M059J (cell line): ENCODE measurements around the gene EPHA2. TPM values are rescaled to one million over a fixed set of nuclear protein-coding genes. Genes with fewer than 3 reads are reported as not detected.
A peak's percentile ranks its signal among the peaks of the same experiment; 100 is the strongest.

Experiments
- DNase-seq: peaks from one replicate; pipeline ENCODE4 v3.0.0-alpha.2; 2012; ENCODE audit warnings: low read depth
- total RNA-seq: library from RNA; depleted of rRNA; stranded (reverse); fragments of >200 nt; shearing (Covaris generic); gene quantifications from 2 replicates; pipeline ENCODE4 v1.2.3, GENCODE V29; 2014

Gene EPHA2
- total RNA-seq, 1 experiment from 2014 or later: 212 TPM

GRCh38 chr1:16183765-16184556, 28.1 kb upstream of the EPHA2 start:
- peak; percentile 43 for DNase-seq

DNA sequence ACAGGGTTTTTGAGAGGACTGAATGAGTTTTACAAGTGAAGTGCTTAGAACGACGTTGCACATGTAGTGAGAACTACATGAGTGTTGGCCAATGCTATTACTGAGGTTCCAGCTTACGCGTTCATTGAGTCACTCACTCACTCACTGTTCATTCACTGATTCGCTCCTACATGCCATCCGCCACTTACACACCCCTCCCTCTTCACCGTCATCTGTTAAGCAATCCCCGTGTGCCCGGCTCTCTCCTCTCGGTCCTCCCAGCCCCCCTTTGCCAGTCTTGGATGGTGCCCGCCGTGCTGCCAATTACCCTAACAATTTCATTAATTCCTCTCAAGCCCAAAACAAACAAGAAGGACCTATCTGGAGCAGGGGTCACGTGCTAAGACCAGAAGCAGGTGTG, 27.3 kb upstream of the EPHA2 start:
- DNase-seq: peak; percentile 58

- peak; percentile 96 for DNase-seq
These were observed 26.2 kb upstream of the EPHA2 start for GRCh38 chr1:16181887-16182719.

DNA sequence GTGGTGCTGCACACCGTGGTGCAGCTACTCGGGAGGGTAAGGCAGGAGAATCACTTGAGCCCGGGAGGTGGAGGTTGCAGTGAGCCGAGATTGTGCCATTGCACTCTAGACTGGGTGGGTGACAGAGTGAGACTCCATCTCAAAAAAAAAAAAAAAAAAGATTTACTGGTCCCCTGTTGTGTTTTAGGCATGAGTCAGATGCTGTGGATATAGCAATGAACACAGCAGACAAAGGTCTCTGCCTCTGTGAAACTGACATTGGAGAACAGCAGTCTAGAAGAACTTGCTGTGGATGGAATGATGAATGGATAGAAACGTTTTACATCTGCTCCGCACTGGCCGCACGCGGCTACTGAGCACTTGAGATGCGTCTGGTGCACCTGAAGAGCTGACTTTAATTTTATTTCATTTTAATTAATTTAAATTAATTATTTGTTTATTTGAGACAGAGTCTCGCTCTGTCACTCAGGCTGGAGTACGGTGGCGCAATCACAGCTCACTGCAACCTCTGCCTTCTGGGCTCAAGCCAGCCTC, 24.5 kb upstream of the EPHA2 start:
- DNase-seq: peak; percentile 79

DNA sequence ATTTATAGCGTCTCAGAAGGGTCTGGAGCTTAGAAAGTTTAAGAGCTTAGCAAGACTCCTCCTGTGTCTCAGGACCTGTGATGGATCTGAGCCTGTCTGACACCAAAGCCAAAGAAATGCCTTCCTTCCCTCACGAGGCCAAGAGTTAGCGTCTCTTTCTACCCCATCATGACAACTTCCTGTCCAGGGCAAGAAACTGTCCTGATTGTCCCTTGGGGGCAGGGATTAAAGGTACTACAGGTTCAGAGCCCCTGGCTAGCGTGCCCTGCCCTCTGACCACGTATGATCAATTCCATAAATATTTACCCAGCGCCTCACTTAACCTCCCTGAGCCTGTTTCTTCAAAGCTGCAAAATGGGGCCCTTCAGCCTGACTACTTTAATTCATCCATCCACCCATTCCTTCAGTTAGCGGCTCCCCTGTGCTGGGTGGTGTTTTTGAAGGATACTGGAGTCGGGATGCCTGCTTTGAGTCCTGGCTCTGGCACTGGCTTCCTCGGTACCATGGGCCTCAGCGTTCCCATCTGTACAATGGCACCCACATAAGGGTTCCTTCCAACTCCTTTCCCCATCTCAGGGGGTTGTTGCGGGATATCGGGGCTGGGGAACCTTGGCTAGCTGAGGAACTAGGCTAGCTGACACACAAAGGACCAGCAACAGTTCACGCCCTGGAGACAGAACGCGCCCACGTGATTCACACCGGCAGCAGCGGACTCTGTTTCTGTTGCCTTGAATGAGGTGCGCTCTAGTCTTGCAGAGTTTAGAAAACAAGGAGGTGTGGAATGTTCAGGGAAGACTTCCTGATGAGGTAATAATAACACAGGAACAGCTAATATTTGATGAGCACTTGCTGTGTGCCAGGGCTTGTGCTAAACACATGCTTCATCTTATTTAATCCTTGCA, 23.0 kb upstream of the EPHA2 start:
- peak; percentile 85 for DNase-seq

GRCh38 chr1:16177306-16177705, 21.4 kb upstream of the EPHA2 start:
- DNase-seq: no peak

DNA sequence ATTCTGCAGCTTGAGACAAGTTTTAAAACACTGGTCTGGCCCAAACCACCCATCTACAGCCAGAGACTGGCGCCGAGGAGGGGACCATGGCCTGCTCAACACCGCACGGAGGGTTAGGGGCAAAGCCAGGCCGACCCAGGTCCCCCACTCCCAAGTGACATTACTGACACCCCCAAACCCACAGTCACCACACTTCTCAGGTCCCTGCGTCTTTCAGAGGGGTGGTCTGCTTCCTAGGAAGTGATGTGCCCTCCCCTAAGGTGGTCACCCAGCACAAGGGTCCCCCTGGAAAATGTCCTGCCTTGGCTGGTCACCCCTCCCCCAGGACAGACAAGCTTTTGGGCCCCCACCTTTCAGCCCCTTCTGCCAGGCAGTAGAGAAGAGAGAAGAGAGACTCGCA, 20.8 kb upstream of the EPHA2 start:
- no peak for DNase-seq

DNA sequence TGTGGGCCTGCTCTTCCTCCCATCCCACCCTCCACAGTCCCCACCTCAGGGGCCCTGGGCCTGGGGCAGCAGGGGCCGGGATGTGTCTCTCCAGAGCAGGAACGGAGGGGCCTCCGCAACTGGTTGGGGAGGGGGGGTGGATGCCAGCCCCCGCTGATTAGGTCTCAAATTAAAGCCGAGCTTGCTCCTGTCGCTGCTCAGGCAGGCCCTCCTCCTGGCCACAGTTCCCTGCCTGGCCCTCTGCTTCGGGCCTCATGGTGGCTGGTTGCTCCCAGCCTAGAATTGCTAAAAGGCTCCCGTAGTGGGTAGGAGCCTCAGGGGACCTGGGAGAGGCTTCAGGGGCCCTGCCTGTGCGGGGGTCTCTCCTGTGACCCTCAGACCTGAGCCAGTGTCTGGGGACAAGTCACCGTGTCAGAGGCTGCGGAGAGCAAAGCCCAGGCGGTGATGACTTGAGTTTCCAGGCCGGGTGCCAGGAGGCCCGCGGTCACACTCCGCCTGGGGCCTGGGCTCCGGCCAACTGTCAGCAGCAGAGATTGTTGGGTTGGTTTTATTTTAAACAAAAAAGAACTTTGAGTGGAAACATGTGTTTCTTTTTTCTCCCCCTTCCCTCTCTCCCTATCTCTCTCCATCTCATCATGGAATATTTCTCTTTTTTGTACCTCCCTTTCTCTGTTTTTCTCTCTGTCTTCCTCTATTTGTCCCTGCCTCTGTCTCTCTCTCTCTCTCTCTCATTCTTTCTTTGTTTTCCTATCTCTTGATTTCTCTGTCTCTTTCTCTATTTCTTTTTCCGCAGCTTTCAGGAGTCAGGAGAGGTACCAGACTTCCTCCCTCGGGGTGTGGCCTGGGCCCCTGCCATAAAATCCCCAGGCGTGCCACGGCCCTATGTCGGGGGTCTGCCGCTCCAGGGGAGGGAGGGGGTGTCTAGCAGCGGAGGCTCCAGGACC, 20.0 kb upstream of the EPHA2 start:
- DNase-seq: peak; percentile 95

DNA sequence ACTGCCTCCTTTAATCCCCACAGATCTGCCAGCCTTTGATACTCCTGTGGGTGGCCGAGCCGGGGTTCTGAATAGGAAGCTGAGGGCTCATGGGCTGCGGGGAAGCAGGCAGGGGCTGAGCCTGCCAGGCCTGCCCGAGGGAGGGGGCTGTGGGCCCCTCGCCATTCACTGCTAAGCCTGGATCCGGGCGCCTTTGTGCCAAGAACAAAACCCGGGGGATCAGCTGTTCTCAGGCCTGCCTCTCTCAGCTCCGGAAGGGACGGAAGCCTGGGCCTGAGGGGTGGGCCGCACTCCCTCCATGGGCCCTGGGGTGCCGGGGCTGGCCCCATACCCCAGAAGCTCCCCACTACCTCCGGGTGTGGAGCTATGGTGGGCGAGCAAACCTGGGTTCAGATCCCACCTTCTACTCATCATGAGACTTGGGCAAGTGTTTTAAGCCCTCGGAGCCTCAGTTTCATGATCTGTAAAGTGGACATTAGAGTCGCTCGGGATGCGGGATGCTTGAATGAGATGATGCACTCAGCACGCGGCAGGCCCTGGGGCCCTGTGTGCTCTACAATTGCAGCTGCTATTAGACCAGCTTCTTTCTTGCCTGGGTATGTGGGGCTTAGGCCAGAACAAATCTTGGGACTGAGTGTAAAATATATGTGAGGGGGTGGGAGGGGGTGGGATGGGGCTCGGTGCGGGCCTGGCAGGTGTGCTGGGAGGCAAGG, 19.2 kb upstream of the EPHA2 start:
- DNase-seq: no peak

DNA sequence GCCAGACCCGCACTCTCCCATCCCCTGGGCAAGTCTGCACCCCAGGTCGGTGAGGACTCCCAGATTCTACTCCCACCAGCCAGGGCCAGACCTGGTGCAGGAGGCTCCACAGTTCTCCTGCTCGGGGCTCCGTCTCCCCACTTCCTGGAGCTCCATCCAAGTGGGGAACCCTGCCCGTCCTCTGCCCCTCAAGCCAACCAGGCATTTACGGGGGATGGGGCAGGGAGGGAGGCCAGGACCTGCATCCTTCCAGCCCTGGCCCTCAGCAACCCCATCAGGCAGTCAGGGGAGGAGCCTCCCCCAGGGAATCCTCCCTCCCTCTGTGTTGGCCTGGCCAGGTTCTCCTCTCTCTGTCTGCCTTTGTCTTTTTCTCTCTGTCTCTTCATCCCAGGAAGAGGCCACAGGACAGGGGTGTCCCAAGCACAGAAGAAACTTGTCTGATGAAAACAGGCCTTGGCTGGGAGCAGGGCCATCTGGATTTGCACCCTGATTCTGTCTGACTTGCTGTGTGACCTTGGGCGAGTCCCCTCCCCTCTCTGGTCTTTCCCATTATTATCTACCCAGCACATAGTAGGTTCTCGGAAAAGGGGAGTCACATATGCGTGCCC, 18.5 kb upstream of the EPHA2 start:
- peak; percentile 76 for DNase-seq

DNA sequence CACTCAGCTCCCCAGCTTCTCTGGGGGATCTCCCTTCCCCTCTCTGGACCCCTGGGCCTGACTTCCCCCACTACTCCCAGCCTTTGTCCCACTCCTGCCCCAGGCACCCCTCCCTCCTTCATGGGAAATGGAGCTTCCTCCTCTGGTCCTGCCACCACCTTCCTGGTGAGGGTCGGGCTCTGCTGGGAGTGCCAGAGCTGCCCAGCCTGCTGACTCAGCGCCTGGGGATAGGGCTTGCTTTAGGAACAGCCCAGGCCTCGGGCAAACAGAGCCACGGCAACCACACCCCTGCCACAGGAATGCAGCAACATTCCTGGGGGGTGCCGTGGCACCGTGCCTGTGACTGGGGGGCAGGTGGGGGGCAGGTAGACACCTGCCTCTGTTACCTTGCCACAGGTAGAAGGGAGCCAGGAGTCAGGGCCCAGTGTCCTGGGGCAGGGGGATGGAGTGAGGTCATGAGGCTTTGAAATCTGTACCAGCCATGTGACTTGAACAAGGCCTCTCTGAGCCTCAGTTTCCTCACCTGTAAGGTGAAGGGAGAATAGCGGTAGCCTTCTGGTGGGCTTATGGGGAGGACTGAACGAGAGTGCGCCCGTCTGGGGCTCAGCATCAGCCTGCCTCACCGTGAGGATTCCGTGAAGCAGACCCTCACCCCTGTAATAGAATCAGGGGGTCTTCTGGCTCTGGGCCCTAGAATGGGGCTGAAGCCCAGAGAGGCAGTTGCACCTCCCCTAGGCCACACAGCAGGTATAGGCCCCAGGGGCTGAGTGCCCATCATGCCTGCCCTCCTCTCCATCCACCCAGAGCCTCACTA, 17.8 kb upstream of the EPHA2 start:
- peak; percentile 98 for DNase-seq

DNA sequence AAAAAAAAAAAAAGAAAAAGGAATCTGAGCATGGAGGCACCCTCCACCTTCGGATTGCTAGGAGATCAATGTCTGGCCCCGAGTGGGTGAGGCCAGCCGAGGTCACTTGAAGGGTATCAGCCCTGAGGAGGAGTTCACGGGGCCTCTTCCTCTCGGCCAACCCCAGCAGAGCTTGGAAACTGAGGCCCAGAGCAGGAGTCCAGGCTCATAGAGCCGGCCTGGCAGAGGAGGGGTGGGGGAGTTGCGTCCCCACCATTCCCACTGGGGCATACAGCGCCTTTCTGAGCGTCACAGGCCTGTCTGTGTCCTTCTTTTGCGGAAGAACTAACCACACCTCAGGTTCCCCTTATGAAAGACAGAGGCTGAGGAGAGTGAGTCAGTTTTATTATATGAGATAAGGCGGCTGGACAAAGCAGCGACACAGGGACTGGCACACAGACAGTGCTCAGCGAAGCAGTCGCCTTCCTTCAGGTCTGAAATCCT, 17.1 kb upstream of the EPHA2 start:
- DNase-seq: peak; percentile 94

GRCh38 chr1:16172218-16172830, 16.5 kb upstream of the EPHA2 start:
- no peak for DNase-seq

DNA sequence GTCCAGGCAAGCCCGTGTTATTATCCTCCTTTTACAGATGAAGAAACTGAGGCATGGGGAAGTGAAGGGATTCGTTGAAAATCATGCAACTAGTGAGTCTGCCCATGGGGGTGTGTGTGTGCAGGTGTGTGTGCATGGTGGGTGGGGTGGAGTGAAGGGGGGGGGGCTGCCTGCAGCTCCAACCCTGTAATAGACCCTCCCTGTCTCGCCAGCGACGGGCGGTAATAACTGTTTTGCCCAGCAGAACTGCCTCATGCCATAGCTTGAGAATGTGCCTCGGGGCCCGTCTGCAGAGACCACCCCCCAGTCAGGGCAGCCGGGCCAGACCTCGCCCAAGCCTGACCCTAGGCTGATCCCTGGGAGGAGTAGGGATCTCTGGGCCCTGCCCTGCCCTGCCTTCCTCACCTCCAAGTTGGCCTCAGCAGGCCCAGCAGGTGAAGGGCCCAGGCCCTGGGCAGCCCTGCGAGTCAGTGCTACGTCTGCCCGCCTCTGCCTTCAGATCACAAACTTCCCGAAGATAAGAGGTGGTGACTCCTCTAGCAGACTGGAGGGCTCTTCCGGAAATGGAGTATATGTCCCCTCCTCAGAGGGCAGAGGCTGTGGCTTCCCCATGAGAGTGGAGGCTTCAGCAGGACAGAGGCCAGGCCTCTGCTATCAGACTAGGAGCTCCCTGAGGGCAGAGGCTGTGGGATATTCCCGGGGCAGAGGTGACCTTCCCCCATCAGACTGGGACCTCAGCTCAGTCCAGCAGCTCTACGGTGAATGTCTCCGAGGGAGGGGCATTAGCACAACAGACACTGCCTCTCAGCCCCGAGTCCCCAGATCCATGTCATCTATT, 15.7 kb upstream of the EPHA2 start:
- DNase-seq: no peak

GRCh38 chr1:16170283-16170673, 14.4 kb upstream of the EPHA2 start:
- DNase-seq: no peak

DNA sequence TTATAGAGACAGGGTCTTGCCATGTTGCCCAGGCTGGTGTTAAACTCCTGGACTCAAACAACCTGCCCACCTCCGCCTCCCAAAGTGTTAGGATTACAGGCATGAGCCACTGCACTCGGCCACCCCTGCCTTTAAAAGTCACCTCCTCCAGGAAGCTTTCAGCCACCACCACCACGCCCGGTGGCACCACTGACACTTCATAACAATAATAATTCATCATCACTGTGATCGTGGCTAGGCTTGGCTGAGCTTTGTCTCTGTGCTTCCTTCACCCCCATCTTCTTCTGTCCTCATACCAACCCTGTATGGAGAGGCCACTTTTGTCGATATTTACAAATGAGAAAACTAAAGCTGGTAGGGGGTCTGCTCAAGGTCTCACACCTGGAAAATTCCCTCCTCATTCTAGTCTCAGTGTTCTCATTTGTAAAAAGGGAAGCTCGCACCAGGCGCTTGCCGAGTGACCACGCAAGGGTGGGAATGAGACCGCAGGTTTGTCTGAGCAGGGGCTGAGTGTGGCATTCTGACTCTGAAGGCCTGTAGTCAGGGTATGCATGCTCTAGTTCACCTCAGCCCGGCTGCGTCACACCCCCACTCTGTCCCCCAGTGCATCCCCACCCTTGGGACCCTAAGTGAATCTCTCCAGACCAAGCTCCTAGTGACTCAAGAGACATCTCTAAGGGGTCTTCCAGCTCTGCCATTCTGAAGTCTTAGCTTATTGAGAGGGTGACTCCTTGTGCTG, 12.9 kb upstream of the EPHA2 start:
- DNase-seq: no peak
